A673 (cell line): ENCODE data around the gene NDUFS7.

Experiments
- EZH2 ChIP-seq: fragments of 200-600 bp; sonication (generic); IDR thresholded peaks from 2 replicates; pipeline ENCODE4 v1.6.1; 2017; ENCODE audit warnings: borderline replicate concordance, low read depth, mild to moderate bottlenecking, mixed read lengths, antibody characterized with exemption, low read length; ENCODE audit not compliant: poor library complexity, severe bottlenecking
- TF ChIP-seq, protein P1 (sequence below): fragments of 300-800, 200-600 bp; sonication (generic); conservative IDR thresholded peaks from 2 replicates; pipeline ENCODE4 v1.5.1; 2017; ENCODE audit warnings: low read depth, mild to moderate bottlenecking, antibody characterized with exemption, low read length, moderate library complexity, mixed read lengths

DNA sequence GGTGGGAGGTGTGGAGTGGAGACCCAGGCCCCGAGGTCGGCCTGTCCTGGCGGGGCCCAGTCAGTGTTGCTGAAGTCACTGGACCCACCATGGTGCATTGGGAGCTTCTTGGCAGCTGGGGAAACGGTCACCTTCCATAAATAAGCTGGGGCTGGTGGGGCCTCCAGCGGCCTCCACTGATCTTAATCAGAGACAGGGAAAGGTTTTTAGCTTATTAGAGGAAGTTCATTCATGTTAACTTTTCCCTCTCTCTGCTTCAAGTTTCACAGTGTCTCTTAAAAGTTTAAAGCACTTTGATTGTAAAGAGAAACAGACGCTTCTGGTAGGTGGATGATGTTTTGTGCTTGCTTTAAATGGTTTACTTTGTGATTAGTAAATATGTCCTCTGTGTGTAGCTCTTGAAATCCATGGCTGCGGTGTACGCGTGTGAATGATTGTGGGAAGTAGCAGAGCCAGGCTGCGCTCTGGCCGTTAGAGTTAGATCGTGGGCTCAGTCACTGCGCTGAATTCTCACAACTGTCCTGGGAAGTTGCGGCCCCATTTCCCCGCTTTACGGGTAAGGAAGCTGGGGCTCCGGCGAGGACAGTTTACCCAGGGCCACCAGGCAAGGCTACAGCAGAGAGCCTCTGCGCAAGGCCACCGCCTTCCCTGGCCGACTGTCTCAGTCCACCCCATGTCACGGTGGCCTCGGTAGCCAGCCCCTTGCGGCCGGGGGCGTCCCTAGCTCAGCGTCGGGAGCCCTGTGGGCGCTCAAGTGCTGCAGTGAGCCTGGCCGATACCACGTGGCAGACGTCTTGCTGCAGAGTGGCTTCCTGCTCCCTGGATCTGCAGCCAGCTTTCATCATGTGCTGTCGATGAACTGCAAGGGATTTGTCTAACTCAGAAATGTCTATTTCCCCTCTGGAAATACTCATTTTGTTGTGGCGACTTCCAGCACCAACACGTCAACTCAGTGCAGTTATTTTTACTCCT is 16.5 kb upstream of the NDUFS7 start:
- TF ChIP-seq, protein P1, sequence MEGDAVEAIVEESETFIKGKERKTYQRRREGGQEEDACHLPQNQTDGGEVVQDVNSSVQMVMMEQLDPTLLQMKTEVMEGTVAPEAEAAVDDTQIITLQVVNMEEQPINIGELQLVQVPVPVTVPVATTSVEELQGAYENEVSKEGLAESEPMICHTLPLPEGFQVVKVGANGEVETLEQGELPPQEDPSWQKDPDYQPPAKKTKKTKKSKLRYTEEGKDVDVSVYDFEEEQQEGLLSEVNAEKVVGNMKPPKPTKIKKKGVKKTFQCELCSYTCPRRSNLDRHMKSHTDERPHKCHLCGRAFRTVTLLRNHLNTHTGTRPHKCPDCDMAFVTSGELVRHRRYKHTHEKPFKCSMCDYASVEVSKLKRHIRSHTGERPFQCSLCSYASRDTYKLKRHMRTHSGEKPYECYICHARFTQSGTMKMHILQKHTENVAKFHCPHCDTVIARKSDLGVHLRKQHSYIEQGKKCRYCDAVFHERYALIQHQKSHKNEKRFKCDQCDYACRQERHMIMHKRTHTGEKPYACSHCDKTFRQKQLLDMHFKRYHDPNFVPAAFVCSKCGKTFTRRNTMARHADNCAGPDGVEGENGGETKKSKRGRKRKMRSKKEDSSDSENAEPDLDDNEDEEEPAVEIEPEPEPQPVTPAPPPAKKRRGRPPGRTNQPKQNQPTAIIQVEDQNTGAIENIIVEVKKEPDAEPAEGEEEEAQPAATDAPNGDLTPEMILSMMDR: no peak
- no peak for TF ChIP-seq EZH2
